Testis (tissue), 2 donors: Measurements from ENCODE around the gene RBM20.

Source experiments
- POLR2A ChIP-seq: fragments of 450-650 bp; IDR thresholded peaks from one replicate; pipeline ENCODE4 v1.6.1; 2017; ENCODE audit warnings: antibody characterized with exemption, mild to moderate bottlenecking, moderate library complexity
- TF ChIP-seq, protein P1 (sequence below), 3 experiments: fragments of 450-650 bp in 2 of 3; fragments of 200-600 bp in 1 of 3; sonication (generic) in 1 of 3; IDR thresholded peaks; one replicate each; pipeline ENCODE4 v1.5.1; 2016 to 2019; ENCODE audit warnings: antibody characterized with exemption in 3 of 3, mild to moderate bottlenecking in 2 of 3, moderate library complexity in 1 of 3

GRCh38 chr10:110757586-110757985 lies 113.5 kb downstream of the RBM20 start:
- TF ChIP-seq POLR2A = no peak
- TF ChIP-seq, protein P1, sequence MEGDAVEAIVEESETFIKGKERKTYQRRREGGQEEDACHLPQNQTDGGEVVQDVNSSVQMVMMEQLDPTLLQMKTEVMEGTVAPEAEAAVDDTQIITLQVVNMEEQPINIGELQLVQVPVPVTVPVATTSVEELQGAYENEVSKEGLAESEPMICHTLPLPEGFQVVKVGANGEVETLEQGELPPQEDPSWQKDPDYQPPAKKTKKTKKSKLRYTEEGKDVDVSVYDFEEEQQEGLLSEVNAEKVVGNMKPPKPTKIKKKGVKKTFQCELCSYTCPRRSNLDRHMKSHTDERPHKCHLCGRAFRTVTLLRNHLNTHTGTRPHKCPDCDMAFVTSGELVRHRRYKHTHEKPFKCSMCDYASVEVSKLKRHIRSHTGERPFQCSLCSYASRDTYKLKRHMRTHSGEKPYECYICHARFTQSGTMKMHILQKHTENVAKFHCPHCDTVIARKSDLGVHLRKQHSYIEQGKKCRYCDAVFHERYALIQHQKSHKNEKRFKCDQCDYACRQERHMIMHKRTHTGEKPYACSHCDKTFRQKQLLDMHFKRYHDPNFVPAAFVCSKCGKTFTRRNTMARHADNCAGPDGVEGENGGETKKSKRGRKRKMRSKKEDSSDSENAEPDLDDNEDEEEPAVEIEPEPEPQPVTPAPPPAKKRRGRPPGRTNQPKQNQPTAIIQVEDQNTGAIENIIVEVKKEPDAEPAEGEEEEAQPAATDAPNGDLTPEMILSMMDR (IDR thresholded peaks at IDR 0.05) = no peak
